ENCODE measurements around the gene ABTB2. TPM values are rescaled to one million over a fixed set of nuclear protein-coding genes. Genes with fewer than 3 reads are reported as not detected.

Gene ABTB2
- total RNA-seq, 4 donors from 2014 or later: 7.1 to 9.3 (median 7.7) TPM

GRCh38 chr11:34299284-34299972 lies 58.4 kb downstream of the ABTB2 start:
- Histone ChIP-seq H3K9me3 (no peaks in the 10 kb centered on the region), H3K27ac (peak overlapping the region in 2 of 4 donors; percentile 21 to 39), H3K4me1 (peaks cover 0 to 32% (median 8%) of the 10 kb centered on the region in 4 donors), H3K27me3 (no peaks in the 10 kb centered on the region), H3K36me3 (no peaks in the 10 kb centered on the region), H3K4me3 (no peak overlapping the region)
- TF ChIP-seq CTCF (IDR thresholded peaks at IDR 0.05) (no peak), POLR2A (IDR thresholded peaks at IDR 0.05) (no peak), EP300 (IDR thresholded peaks at IDR 0.05) (no peak)
- no peak for DNase-seq (ENCODE audit: low spot score in 2 of 2)
- 44 to 47% methylated on average over 11 of the region's 11 CpGs for WGBS, 2 donors

DNA sequence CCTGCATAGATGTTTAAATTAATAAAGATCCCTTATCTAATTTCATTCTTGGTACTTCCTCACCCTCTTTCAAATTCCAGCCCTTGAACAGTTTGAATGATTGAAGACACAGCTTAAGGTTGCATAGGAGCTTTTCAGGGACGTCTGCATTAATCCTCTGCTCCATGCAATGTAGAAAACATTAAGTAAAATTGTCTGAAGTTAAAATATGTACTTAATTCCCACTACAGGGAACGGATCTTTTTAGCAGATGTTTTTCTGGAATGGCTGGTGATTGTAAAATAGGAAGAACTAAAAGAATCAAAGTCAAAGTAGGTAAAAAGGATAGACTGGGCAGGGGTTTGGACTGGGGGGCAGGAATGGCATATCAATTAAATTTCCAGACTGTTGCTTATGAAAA lies 58.9 kb downstream of the ABTB2 start:
- Histone ChIP-seq H3K4me1 (peaks cover 0 to 32% (median 8%) of the 10 kb centered on the region in 4 donors), H3K9me3 (no peaks in the 10 kb centered on the region), H3K27ac (peak overlapping the region in 1 of 4 donors; percentile 21), H3K27me3 (no peaks in the 10 kb centered on the region), H3K4me3 (no peak overlapping the region), H3K36me3 (no peaks in the 10 kb centered on the region)
- TF ChIP-seq EP300 (IDR thresholded peaks at IDR 0.05) (no peak), CTCF (IDR thresholded peaks at IDR 0.05) (no peak), POLR2A (IDR thresholded peaks at IDR 0.05) (no peak)
- 65 to 71% methylated on average over 2 of the region's 2 CpGs for WGBS, 2 donors
- DNase-seq (ENCODE audit: low spot score in 2 of 2): no peak

GRCh38 chr11:34296412-34296811 lies 61.4 kb downstream of the ABTB2 start:
- H3K27ac ChIP-seq: no peak overlapping the region
- DNase-seq (ENCODE audit: low spot score in 2 of 2): no peak
- no peaks in the 10 kb centered on the region for H3K9me3 ChIP-seq
- H3K36me3 ChIP-seq: no peaks in the 10 kb centered on the region
- H3K4me3 ChIP-seq: no peak overlapping the region
- WGBS, 2 donors: 90 to 96% methylated on average over 1 of the region's 1 CpG
- no peaks in the 10 kb centered on the region for H3K27me3 ChIP-seq
- H3K4me1 ChIP-seq: peaks cover 0 to 31% (median 8%) of the 10 kb centered on the region in 4 donors
- TF ChIP-seq CTCF (IDR thresholded peaks at IDR 0.05): no peak
- no peak for TF ChIP-seq EP300 (IDR thresholded peaks at IDR 0.05)
- TF ChIP-seq POLR2A (IDR thresholded peaks at IDR 0.05): no peak

DNA sequence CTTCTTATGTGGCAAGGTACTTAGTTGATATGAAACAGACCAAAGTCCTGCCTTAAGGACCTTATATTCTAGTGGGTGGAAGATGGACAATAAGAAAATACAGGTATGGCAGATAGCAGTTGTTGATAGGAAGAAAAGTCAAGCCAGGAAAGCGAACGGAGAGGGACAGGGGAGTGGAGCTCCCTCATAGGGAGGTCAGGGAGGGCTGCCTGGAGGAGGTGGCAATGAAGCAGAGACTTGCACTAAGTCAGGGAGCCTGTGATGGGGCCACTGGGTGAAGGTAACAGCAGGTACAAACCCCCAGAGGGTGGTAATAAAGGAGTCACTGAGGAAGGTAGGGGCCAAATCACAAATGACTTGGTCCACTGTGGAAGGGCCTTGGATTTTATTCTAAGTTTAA lies 65.3 kb downstream of the ABTB2 start:
- Histone ChIP-seq H3K36me3 (no peaks in the 10 kb centered on the region), H3K4me3 (no peak overlapping the region), H3K27ac (no peak overlapping the region), H3K9me3 (no peaks in the 10 kb centered on the region), H3K27me3 (no peaks in the 10 kb centered on the region), H3K4me1 (peaks cover 0 to 6% (median 0%) of the 10 kb centered on the region in 4 donors)
- no peak for DNase-seq (ENCODE audit: low spot score in 2 of 2)
- TF ChIP-seq CTCF (IDR thresholded peaks at IDR 0.05) (no peak), POLR2A (IDR thresholded peaks at IDR 0.05) (no peak), EP300 (IDR thresholded peaks at IDR 0.05) (no peak)
- 45 to 47% methylated on average over 2 of the region's 2 CpGs for WGBS, 2 donors

DNA sequence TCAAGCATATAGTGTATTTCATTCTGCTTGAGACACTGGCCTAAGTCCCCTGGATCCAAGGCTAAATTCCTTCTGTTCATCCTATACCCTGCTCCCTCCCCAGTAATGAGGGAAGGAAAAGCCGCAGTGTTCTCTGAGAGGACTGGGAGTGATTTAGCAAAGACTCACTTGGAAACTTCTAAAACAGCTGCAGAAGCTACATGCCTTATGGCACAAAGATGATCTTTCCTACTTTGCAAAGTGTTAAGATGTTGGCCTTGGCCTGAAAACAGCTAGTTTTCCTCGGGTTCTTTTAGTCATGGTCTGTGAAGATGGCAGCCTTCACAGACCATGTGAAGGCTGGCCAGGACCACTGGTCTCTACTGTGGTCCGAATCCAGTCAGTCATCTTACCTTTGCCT lies 65.7 kb downstream of the ABTB2 start:
- WGBS, 2 donors: 77 to 86% methylated on average over 3 of the region's 3 CpGs
- H3K4me3 ChIP-seq: no peak overlapping the region
- no peaks in the 10 kb centered on the region for H3K9me3 ChIP-seq
- no peak overlapping the region for H3K27ac ChIP-seq
- DNase-seq (ENCODE audit: low spot score in 2 of 2): no peak
- no peaks in the 10 kb centered on the region for H3K36me3 ChIP-seq
- TF ChIP-seq EP300 (IDR thresholded peaks at IDR 0.05) (no peak), POLR2A (IDR thresholded peaks at IDR 0.05) (no peak), CTCF (IDR thresholded peaks at IDR 0.05) (no peak)
- H3K4me1 ChIP-seq: peaks cover 0 to 6% (median 0%) of the 10 kb centered on the region in 4 donors
- no peaks in the 10 kb centered on the region for H3K27me3 ChIP-seq

All from tibial nerve (tissue), 4 donors.